ENCODE measurements around the gene MKNK1.
A peak's percentile ranks its signal among the peaks of the same experiment; 100 is the strongest.

The MKNK1 gene

GRCh38 chr1:46612937-46613660, 9.0 kb upstream of the MKNK1 start:
- DNase-seq (no peak), ATAC-seq (no peak)
- H3K27ac Mint-ChIP-seq, result no peak overlapping the region
- H3K4me3 Mint-ChIP-seq, result peak overlapping the region in 1 of 2 donors; percentile 28
- H3K4me1 Mint-ChIP-seq, result peaks cover 58% of the 10 kb centered on the region
- H3K27me3 Mint-ChIP-seq, result no peaks in the 10 kb centered on the region
- no peaks in the 10 kb centered on the region for H3K9me3 Mint-ChIP-seq

- Mint-ChIP-seq H3K27ac (no peak overlapping the region), H3K9me3 (no peaks in the 10 kb centered on the region), H3K4me3 (no peak overlapping the region), H3K27me3 (no peaks in the 10 kb centered on the region), H3K4me1 (peaks cover 47% of the 10 kb centered on the region)
- ATAC-seq, result no peak
- no peak for DNase-seq
Observed at GRCh38 chr1:46611691-46612221, 7.7 kb upstream of the MKNK1 start.

- peaks cover 48% of the 10 kb centered on the region for H3K4me1 Mint-ChIP-seq
- H3K27me3 Mint-ChIP-seq, result no peaks in the 10 kb centered on the region
- DNase-seq, result no peak
- no peak overlapping the region for H3K4me3 Mint-ChIP-seq
- no peak for ATAC-seq
- no peaks in the 10 kb centered on the region for H3K9me3 Mint-ChIP-seq
- peak overlapping the region in 1 of 2 donors; percentile 73 for H3K27ac Mint-ChIP-seq
Observed at GRCh38 chr1:46607345-46608130, 3.5 kb upstream of the MKNK1 start.

GRCh38 chr1:46606255-46606965, 2.3 kb upstream of the MKNK1 start:
- Mint-ChIP-seq H3K4me3 (no peak overlapping the region), H3K27ac (no peak overlapping the region), H3K4me1 (peaks cover 47% of the 10 kb centered on the region), H3K9me3 (no peaks in the 10 kb centered on the region), H3K27me3 (no peaks in the 10 kb centered on the region)
- no peak for DNase-seq
- ATAC-seq, result no peak

GRCh38 chr1:46605232-46605631, 1.2 kb upstream of the MKNK1 start:
- ATAC-seq (peak; percentile 11), DNase-seq (no peak)
- H3K27ac Mint-ChIP-seq, result no peak overlapping the region
- H3K4me1 Mint-ChIP-seq, result peaks cover 50% of the 10 kb centered on the region
- H3K9me3 Mint-ChIP-seq, result no peaks in the 10 kb centered on the region
- H3K4me3 Mint-ChIP-seq, result peak overlapping the region; percentile 88 to 92
- no peaks in the 10 kb centered on the region for H3K27me3 Mint-ChIP-seq

- peaks cover 64% of the 10 kb centered on the region for H3K4me1 Mint-ChIP-seq
- peak; percentile 11 for ATAC-seq
- no peak for DNase-seq
- H3K27ac Mint-ChIP-seq, result peak overlapping the region; percentile 79 to 84
- H3K9me3 Mint-ChIP-seq, result no peaks in the 10 kb centered on the region
- H3K4me3 Mint-ChIP-seq, result peak overlapping the region; percentile 88 to 92
- no peaks in the 10 kb centered on the region for H3K27me3 Mint-ChIP-seq
Observed at GRCh38 chr1:46603481-46603857, 599 bp downstream of the MKNK1 start.

GRCh38 chr1:46601257-46602007, 2.6 kb downstream of the MKNK1 start:
- ATAC-seq (no peak), DNase-seq (no peak)
- Mint-ChIP-seq H3K4me3 (no peak overlapping the region), H3K27me3 (no peaks in the 10 kb centered on the region), H3K4me1 (peaks cover 60% of the 10 kb centered on the region), H3K27ac (no peak overlapping the region), H3K9me3 (no peaks in the 10 kb centered on the region)

- Mint-ChIP-seq H3K27me3 (no peaks in the 10 kb centered on the region), H3K27ac (no peak overlapping the region), H3K9me3 (no peaks in the 10 kb centered on the region), H3K4me1 (peaks cover 56% of the 10 kb centered on the region), H3K4me3 (no peak overlapping the region)
- DNase-seq (no peak), ATAC-seq (no peak)
Observed at GRCh38 chr1:46599059-46599970, 4.8 kb downstream of the MKNK1 start.

GRCh38 chr1:46596846-46597245, 7.2 kb downstream of the MKNK1 start:
- Mint-ChIP-seq H3K4me1 (peaks cover 39% of the 10 kb centered on the region), H3K27me3 (no peaks in the 10 kb centered on the region), H3K4me3 (no peak overlapping the region), H3K27ac (no peak overlapping the region), H3K9me3 (no peaks in the 10 kb centered on the region)
- DNase-seq (no peak), ATAC-seq (no peak)

GRCh38 chr1:46596036-46596435, 8.0 kb downstream of the MKNK1 start:
- Mint-ChIP-seq H3K27ac (no peak overlapping the region), H3K4me1 (peaks cover 41% of the 10 kb centered on the region), H3K9me3 (no peaks in the 10 kb centered on the region), H3K4me3 (no peak overlapping the region), H3K27me3 (no peaks in the 10 kb centered on the region)
- DNase-seq (no peak), ATAC-seq (no peak)

GRCh38 chr1:46595127-46595526, 8.9 kb downstream of the MKNK1 start:
- peaks cover 37% of the 10 kb centered on the region for H3K4me1 Mint-ChIP-seq
- no peaks in the 10 kb centered on the region for H3K27me3 Mint-ChIP-seq
- no peak for DNase-seq
- peak overlapping the region in 1 of 2 donors; percentile 3 for H3K4me3 Mint-ChIP-seq
- H3K27ac Mint-ChIP-seq, result no peak overlapping the region
- no peaks in the 10 kb centered on the region for H3K9me3 Mint-ChIP-seq
- ATAC-seq, result no peak

GRCh38 chr1:46594063-46594462, 10.0 kb downstream of the MKNK1 start:
- no peak for ATAC-seq
- no peak for DNase-seq
- no peak overlapping the region for H3K27ac Mint-ChIP-seq
- no peaks in the 10 kb centered on the region for H3K9me3 Mint-ChIP-seq
- H3K4me1 Mint-ChIP-seq, result peaks cover 26% of the 10 kb centered on the region
- H3K27me3 Mint-ChIP-seq, result no peaks in the 10 kb centered on the region
- H3K4me3 Mint-ChIP-seq, result no peak overlapping the region

GRCh38 chr1:46592823-46593222, 11.2 kb downstream of the MKNK1 start:
- peaks cover 24% of the 10 kb centered on the region for H3K4me1 Mint-ChIP-seq
- no peaks in the 10 kb centered on the region for H3K9me3 Mint-ChIP-seq
- DNase-seq (no peak), ATAC-seq (no peak)
- no peak overlapping the region for H3K4me3 Mint-ChIP-seq
- H3K27me3 Mint-ChIP-seq, result no peaks in the 10 kb centered on the region
- peak overlapping the region in 1 of 2 donors; percentile 2 for H3K27ac Mint-ChIP-seq

GRCh38 chr1:46589529-46589928, 14.5 kb downstream of the MKNK1 start:
- Mint-ChIP-seq H3K27me3 (no peaks in the 10 kb centered on the region), H3K9me3 (no peaks in the 10 kb centered on the region), H3K27ac (no peak overlapping the region), H3K4me3 (no peak overlapping the region), H3K4me1 (peaks cover 11% of the 10 kb centered on the region)
- ATAC-seq (no peak), DNase-seq (no peak)

All from stimulated activated naive CD8-positive, alpha-beta T cell treated with anti-CD3 and anti-CD28 coated beads, Interleukin-15, amount 100 ng/mL, for 72 hours (primary cell).